CD1c-positive myeloid dendritic cell (primary cell): ENCODE data around the gene GALNT9.
"Not testable (repeated sequence)": the region's sequence is repeated elsewhere in the genome, so short reads cannot be mapped to it uniquely, and the experiment has no call there.

Experiments used
- DNase-seq: peaks from one replicate; pipeline ENCODE4 v3.0.0-alpha.2; 2016; ENCODE audit errors: extremely low spot score

GALNT9 gene

DNA sequence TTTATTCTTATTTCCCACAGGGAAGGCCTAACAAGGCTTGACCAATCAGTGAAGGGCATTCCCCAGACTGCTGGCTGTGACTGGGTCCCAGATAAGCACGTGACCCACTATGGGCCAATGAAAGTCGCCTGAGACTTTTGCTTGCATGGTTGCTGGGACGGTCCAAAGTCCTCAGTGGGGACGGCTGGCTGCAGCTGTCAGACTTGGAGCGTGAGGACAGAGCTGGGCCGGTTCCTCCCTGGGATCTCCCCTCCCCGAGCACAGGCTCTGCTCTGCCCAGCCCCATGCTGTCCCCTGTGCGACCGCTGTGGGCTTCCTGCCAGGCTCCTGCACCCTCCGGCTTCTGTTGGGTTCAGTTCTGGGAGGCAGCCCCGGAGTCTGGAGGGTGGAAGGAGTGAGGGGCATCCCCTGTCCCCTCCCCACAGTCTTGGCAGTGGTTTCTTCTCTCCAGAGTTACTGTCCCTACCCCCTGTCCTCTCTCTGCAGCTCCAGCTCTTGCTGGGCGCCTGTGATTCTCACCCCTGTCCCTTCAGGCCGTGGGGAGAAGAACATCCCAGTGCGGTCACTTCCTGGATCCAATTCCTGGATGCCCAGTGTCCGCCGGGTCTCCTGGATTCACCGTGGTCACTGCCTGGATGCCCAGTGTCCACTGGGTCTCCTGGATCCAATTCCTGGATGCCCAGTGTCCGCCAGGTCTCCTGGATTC, 50.1 kb downstream of the GALNT9 start:
- no peak for DNase-seq

GRCh38 chr12:132278401-132279183, 50.8 kb downstream of the GALNT9 start:
- no peak for DNase-seq

DNA sequence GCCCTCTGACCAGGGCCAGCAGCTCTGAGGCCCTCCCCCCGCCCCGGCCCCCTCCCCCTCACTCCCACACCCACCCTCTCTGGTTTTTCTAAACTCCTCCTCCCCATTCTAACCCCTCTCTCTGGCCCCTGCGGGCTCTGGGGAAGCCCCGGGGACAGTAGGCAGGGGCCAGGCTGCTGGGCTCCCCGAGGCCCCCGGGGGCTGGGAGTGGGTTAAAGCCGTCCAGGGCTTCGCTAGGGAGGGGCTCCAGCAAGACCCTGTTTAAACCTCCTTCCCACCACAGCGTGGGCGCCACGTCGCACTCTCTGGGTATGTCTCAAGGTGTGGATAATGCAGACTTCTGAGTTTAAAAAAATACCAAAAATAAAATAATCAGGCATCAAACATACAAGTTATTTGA, 51.4 kb downstream of the GALNT9 start:
- DNase-seq: no peak

GRCh38 chr12:132277374-132277941, 51.9 kb downstream of the GALNT9 start:
- no peak for DNase-seq

GRCh38 chr12:132276827-132277373, 52.5 kb downstream of the GALNT9 start:
- no peak for DNase-seq

DNA sequence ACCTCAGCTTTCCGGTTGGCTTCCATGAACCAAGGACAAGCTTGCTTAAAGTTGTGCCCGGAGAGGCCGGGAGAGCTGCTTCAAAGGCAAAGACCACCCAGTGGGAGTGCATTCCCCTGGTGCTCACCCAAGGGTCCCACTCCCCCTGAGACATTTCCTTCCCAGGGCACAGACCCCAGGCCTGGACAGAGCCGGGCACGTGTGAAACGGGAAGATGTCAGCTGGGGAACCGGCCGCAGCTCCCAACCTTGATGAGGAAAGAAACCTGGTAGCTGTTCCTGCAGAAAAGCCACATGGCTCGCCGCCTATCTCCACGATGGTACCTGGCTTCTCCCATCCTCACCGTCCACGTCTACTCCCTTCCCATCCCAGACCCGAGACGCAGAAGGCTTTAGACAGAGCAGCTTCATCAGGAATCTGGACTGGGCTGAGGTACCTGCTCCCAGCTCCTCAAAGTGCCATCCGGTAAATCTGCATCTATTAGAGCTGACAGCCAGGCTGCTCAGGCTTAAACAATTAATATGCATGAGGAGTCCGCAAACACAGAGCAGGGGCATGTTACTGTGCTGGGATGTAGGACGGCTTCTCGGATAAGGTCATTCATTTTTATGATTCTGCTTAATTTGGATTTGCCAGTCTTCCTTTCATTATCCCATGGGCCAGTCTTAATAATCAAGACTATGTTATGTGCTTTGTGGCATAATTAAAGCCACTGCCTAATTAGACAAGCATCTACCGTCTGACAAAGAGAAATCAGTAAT, 53.1 kb downstream of the GALNT9 start:
- no peak for DNase-seq

DNA sequence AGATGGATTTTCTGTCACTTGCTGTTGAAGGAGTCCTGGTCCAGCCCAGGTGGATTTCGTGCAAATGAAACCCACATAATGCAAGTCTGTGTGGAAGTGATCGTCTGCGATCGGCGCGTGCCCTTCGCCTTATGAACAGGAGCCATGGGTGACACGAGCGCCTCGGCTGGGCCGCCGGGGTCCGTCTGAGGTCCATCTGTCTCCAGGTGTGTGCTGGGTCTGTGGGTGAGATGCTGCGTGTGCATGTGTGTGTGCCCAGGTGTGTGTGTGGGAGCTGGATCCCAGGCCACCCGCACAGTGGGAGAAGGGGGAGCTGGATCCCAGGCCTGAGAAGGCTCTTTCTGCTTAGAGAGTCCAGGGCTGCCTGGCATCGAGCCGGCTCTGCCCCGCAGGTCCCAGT, 53.8 kb downstream of the GALNT9 start:
- no peak for DNase-seq

GRCh38 chr12:132275110-132275531, 54.3 kb downstream of the GALNT9 start:
- DNase-seq: no peak

- no peak for DNase-seq
These were observed 55.4 kb downstream of the GALNT9 start for GRCh38 chr12:132273992-132274334.

- DNase-seq: no peak
These were observed 56.7 kb downstream of the GALNT9 start for GRCh38 chr12:132272711-132273110.

GRCh38 chr12:132271755-132272092, 57.7 kb downstream of the GALNT9 start:
- no peak for DNase-seq

DNA sequence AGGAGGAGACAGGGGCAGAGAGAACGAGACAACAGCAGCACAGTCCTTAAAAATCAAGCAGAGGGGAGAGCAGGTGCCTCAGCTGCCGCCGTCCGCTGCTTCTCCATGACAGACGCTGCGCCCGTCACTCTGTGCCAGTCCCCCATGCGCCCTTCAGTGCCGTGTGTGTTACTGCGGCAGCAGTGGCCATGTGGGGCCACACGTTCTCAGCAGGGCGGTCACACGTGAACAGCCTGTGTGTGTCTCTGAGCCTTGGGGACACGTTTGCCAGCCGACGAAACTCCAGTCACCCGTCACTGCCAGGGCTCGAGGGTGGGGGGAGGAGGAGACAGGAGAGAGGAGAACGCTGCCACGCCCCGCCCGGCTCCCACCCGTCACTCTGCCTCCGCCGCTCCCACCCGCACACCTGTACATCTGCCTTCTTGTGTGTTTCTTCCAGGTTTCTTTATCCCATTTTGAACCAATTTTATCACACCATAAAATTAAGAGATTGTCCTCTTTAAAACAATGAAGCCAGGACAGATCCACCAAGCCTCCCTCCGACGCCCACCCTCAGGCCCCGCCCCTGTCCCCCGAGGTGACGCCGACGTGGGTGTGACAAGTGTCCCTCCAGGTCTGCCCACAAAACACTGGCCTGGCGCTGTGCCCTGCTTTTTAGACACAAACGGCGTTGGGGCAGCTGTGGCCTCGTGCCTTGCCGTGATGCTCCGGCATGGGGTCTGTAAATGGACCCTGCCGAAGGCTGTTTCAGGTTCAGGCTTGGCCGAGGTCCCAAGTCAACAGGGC, 58.2 kb downstream of the GALNT9 start:
- DNase-seq: no peak

- no peak for DNase-seq
These were observed 58.9 kb downstream of the GALNT9 start for GRCh38 chr12:132270516-132270915.

DNA sequence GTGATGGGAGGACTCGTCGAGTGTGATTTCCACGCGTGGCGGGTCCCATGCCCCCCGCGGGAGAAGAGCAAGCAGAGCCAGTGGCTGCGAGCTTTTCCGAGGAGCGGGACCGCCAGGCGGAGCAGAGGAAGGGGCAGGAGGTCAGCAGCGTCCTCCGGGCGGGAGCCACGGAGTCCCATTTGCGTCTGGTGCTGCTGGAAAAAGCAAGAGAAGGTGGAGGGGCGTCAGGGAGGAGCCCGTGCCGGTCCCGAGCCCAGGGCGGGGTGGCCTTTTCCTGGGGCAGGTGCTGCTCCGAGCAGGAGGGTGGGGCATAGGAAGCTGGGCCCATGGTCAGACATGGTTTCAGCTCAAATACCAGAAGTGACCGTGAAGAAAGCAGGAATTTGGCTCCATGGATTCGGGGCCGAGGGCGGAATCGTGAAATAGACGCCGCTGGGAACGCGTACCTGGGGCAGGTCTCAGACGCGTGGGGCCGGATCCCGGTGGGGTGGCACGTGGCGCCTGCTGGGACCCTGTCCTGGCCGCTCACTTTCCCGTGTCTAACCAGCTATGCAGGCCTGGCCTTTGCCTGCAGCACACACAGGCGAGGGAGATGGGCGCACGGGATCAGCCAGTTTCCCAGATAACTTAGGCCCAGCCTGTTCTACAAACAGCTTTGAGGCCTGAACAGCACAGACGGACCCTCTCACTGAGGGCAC, 60.0 kb downstream of the GALNT9 start:
- no peak for DNase-seq

- no peak for DNase-seq
These were observed 60.7 kb downstream of the GALNT9 start for GRCh38 chr12:132268674-132269073.

- no peak for DNase-seq
These were observed 61.5 kb downstream of the GALNT9 start for GRCh38 chr12:132267873-132268272.

DNA sequence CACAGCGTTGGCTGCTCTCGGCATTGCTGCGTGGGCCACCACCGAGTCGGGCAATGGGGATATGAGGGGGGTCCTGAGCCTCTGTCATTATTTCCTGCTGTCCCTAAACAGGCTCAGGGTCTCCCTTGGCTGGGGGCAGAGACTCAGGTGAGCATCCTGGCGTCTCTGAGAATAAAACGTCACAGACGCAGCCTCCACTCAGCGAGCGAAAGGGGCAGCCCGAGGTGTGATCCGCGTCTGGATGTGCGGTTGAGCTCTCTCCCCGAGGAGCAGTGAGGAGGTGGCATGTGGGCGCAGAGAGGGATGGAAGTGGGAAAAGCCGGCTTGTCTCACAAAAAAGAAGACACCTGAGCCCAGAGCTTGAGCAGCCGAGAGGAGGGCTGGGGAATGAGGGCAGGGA, 62.6 kb downstream of the GALNT9 start:
- DNase-seq: no peak

DNA sequence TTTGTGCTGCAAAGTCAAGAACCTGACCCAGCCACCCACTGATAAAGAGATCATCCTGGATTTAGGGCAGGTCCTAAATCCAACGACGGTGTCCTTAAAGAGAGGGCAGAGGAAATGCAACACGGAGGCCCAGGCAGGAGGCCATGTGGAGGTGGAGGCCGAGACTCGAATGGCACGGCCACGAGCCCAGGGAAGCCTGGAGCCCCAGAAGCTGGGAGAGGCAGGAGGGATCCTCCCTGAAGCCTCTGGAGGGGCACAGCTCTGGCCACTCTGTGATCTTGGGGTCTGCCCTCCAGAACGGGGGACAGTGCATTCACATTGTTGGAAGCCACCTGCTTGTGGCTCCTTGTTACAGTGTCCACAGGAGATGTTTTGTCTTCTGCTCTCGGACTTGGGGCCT, 63.0 kb downstream of the GALNT9 start:
- DNase-seq: no peak

DNA sequence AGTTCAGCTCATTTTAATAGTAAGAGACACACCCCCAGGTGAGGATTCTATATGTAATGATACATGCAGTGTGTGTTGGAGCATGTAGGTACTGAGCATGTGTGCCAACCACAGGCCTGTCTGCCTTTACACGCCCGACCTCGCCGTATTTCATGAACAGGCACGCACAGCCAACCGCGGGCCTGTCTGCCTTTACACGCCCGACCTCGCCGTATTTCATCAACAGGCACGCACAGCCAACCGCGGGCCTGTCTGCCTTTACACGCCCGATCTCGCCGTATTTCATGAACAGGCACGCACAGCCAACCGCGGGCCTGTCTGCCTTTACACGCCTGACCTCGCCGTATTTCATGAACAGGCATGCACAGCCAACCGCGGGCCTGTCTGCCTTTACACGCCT, 63.6 kb downstream of the GALNT9 start:
- not testable (repeated sequence) for DNase-seq

DNA sequence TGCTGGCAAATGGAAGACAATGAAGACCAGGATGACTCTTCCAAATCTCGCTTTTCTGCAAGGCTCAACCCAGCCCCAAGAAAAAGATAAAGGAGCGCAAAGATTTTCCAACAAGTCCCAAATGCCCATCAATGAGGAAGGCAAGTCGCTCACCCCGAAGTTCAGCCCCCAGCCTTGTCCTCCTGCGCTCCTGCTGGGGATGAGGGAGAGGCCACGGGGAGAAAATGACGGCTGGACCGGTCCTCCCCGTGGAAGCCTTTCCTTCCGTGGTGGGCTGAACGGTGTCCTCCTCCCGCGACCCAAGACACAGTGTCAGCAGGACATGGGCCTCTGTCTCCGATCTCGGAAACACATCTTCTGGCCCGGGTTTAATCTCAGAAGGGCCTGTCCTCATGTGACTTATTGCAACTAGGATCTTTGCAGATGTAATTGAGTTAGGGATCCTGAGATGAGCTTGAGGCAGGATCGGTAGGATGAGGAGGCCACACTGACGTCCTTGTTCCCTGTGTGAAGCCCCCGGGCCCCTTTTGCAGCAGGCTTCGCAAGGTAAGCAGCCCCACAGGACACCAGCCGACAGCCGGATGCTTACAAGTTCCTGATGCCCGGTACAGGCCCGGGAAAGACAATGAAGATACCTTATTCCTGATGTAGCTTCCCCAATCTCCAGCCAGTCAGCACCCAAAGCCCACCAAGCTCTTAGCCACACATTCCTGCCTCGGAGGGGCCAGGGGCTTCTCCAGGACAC, 64.2 kb downstream of the GALNT9 start:
- DNase-seq: no peak
